NCI-H1048 (cell line): Measurements from ENCODE around the gene CACNA1I.

ENCODE experiments used
- DNase-seq: peaks from one replicate; lab custom pipeline; 2025; lab: John Stamatoyannopoulos, UW

The CACNA1I gene

GRCh38 chr22:39699631-39700360, 129.2 kb downstream of the CACNA1I start:
- no peak for DNase-seq

DNA sequence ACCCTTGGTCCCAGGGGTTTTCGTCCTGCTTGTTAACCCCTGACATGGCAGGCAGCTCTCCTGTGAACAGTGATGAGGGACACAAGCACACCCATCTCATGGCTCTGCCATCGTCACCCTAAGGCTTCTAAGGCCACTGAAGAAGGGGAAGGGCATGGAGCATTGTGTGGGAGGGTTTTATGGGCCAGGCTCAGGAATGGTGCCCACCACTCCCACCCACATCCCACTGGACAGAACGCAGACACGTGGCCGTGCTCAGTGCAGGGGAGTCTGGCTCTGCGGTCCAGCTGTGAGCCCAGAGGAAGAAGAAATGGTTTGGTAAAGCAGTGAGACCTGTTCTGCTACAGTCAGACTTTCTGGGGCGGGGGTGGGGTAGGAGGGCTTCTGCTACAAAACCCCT, 130.0 kb downstream of the CACNA1I start:
- no peak for DNase-seq

DNA sequence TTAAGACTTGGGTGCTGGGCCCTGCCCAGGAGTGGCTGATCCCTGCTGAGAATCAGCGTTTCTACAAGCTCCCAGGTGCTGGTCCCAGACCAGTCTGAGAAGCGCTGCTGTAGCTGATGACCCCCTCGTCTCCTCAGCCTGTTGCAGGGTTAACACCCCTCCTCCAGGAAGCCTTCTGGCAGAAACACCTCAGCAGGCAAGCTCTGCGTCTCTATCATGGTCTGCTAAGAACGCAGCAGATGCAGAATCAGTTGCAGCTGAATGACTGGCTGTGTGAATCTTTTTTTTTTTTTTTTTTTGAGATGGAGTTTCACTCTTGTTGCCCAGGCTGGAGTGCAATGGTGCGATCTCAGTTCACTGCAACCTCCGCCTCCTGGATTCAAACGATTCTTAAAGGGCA, 132.5 kb downstream of the CACNA1I start:
- DNase-seq = no peak

GRCh38 chr22:39703928-39704639, 133.5 kb downstream of the CACNA1I start:
- DNase-seq = no peak

GRCh38 chr22:39705386-39705785, 134.8 kb downstream of the CACNA1I start:
- no peak for DNase-seq

DNA sequence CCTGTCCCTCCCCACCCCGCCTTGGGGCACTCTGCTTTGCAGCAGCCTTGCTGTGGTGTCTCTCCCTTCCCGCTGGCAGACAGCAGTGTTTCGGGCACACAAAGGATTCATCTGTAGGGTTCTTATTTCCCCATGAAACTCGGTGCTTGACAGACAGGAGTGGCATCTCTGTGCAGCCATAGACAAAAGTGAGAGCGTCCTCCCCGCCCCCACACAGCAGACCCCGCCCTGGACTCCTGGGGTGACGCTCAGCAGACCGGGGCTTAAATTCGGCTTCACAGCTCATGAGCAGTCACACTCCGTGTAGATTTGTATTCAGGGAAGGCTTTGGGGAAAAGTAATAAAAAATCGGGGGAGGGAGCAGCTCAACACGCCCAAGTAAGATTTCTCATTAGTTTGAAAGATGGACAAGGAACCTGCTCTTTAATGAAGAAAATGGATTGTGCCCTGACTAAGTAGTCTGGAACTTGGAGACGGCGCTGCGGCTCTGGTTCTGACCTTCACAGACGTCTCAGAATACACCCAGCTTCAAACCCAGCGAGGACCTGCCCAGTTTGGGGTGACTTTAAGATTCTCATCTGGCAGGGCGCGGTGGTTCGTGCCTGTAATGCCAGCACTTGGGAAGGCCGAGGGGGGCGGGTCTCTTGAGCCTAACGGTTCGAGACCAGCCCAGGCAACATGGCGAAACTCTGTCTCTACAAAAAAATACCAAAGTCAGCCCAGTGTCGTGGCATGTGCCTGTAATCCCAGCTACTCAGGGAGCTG, 136.0 kb downstream of the CACNA1I start:
- no peak for DNase-seq

- no peak for DNase-seq
Observed at GRCh38 chr22:39707351-39707750, 136.8 kb downstream of the CACNA1I start.

DNA sequence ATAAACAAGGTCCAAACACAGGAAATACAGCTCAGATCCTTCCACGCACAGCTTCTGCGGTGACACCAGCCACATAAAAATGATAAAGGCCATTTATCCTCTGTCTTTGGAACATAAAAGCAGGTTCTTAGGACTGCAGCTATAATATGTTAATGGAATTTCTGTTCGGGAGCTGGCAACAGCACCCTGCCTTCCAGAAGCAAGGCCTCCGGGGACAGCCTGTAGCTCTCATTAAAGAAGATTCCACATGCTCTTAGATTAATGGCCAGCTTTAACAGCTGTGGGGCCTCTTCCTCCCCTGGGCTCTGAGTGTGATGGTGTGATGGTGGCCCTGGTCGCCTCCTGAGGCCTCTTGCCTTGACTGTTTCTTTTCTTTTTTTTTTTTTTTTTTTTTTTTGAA, 137.3 kb downstream of the CACNA1I start:
- DNase-seq = no peak

DNA sequence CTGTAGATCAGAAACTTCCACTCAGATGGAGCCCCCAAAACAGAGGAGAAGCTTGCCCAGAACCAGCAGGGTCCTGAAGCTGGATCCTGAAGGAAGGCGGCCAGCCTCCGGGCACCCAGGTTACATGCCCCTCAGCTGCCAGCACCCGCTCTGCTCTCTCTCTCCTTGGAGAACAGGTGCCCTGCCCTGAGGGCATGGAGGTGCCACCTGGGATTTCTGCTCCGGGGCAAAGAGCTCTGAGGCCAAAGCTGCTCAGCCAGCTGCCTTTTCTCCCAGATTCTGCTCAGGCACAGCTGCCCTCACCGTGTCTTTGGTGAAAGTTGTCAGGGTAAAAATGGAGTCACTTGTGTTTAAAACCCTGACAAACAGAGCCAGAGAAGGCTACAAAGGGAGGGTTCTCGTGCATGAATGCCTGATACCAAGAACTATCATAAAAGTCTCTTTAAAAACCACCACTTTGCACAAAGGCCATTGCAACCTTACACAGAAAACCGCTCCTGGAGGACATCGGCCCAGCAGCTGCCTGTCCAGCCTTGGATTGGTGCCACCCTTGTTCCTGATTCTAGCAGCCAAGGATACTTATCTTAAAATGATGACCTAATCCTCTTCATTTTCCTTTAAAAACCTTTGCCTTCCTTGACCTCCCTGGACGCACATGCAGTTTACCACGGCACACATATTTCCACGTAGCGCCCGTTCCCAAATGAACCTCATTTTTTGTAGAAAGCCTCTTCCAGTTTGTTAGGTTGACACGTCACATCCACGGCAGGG, 140.0 kb downstream of the CACNA1I start:
- DNase-seq = no peak

GRCh38 chr22:39712081-39712480, 141.5 kb downstream of the CACNA1I start:
- no peak for DNase-seq

GRCh38 chr22:39712751-39713525, 142.4 kb downstream of the CACNA1I start:
- DNase-seq = no peak

DNA sequence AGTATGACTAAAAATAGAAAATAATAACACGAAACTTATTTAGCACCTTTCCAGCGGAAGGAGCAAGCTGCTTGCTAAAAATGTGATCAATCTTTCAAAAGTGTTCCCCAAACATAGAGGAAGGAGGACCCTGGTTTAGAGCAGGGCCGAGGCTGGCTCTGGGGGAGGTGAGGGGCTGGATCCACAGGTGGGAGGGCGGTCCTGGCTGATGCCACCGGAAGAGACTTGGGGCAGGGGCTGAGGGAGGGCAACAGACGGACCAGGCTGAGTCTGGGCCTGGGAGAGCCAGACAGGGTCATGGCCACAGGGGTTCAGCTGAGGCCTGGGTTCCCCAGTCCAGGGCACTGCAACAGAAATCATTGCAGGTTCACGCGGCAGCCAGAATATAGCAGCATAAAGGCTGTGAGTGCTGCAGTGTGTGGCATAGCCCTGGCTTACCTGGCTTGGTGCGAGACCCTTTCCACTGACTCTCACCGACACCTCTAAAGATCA, 143.3 kb downstream of the CACNA1I start:
- DNase-seq = no peak

GRCh38 chr22:39714321-39714720, 143.8 kb downstream of the CACNA1I start:
- DNase-seq = no peak

DNA sequence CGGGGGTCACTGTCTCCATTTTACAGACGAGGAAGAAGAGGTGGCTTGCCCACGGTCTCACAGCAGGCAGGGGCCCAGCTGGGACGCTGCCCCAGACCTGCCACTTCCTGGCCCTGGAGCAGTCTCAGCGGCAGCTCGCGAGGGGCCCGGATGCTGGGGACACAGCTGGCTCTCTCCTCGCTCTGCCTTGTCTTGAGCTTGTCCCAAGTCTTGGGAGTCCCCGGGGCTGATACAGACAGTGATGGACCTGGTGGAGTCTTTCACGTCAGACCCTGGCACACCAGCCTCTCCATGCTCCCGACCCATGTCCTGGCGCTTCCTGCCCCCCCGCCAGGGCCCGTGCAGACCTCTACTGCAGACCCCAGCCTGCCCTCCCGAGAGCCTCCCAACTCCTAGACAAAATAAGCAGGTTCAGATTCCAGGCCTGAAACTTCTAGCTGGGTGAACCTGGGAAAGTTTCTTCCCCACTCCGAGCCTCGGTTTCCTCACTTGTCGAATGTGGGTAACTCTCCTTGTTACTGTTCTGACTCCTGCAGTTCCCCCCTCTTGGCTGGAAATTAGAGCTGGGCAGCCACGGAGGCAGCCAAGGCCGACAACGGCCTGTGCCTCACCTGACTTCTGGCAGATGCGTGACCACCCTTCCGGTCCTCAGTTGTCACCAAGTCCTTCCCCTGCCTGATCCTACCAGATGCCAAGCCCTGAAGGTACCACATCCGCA, 145.4 kb downstream of the CACNA1I start:
- DNase-seq = no peak

GRCh38 chr22:39716534-39716933, 146.0 kb downstream of the CACNA1I start:
- DNase-seq = no peak

DNA sequence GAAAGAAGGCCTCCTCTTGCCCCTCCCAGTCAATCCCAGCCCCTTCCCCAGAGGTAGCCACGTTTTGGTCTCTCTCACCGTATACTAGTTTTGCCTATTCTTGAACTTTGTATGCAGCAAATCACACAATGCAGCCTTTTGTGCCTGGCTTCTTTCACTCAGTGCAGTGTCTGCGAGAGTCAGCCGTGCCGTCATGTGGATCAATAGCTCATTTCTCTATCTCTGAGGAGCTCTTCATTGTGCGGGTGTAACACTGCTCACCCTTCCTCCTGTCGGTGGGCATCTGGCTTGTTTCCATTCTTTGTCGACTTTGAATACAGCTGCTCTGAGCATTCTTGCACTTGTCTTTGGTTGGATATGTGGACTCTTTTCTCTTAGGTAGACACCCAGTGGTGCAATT, 146.5 kb downstream of the CACNA1I start:
- DNase-seq = no peak

DNA sequence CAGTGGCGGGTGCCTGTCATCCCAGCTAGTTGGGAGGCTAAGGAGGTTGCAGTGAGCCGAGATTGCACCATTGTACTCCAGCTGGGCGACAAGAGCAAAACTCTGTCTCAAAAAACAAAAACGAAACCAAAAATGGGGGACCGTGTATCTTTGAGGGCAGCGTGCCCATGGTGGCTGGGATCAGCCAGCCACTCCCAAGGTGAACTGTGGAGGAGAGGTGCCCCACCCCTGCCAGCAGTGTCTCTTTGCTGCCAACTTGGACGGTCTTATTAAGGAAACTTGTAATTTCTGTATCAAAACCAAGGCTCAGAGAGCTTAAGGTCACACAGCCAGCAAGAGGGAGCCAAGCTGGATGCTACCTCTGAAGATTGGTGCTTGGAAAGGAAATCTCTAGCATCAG, 147.7 kb downstream of the CACNA1I start:
- DNase-seq = no peak

DNA sequence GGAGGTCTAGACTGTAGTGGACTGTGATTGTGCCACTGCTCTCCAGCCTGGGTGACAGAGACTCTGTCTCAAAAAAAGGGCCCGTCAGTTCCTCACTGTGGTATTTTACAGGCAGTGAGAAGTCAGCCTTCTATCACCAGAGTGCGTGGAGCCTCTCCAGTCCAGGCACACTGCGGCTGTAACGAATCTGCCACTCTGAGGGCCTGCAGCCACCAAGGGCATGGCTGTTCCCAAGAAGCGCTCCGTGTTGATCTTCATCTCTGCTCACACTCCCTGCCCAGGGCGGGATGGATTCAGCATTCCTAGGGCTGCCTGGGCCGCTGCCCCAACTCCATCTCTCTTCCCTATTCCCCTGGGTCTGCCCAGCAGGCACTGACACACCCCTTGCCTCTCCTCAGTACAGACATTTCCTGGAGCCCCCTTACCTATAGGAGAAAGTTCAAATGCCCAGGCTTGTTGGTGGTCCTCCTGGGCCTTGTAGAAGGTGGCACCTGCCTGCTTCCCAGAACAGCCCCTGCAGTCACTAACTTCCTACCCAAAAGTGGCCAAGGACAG, 148.4 kb downstream of the CACNA1I start:
- no peak for DNase-seq

GRCh38 chr22:39719559-39720450, 149.3 kb downstream of the CACNA1I start:
- DNase-seq = no peak
